Measurements from ENCODE around the gene TMEM240. TPM values are rescaled to one million over a fixed set of nuclear protein-coding genes. Genes with fewer than 3 reads are reported as not detected.

Gene TMEM240
- total RNA-seq, 1 donor from 2014 or later, result 7.0 TPM

Other genes starting within 250 kb of the TMEM240 start
- 60.2 and 64.0 TPM in 2 replicates for gene ACAP3, start 232.7 kb downstream of the TMEM240 start, total RNA-seq
- gene PUSL1, start 232.0 kb downstream of the TMEM240 start, total RNA-seq, result 28.0 and 29.4 TPM in 2 replicates
- 75.9 and 84.8 TPM in 2 replicates for gene INTS11, start 216.0 kb downstream of the TMEM240 start, total RNA-seq
- gene CPTP, start 215.8 kb downstream of the TMEM240 start, total RNA-seq, result 25.6 and 28.5 TPM in 2 replicates
- gene TAS1R3, start 209.3 kb downstream of the TMEM240 start, total RNA-seq, result 0.41 and 0.50 TPM in 2 replicates
- 54.0 and 55.0 TPM in 2 replicates for gene DVL1, start 191.2 kb downstream of the TMEM240 start, total RNA-seq
- 112 and 139 TPM in 2 replicates for gene MXRA8, start 182.1 kb downstream of the TMEM240 start, total RNA-seq
- 135 and 139 TPM in 2 replicates for gene AURKAIP1, start 165.4 kb downstream of the TMEM240 start, total RNA-seq
- 194 and 197 TPM in 2 replicates for gene CCNL2, start 141.3 kb downstream of the TMEM240 start, total RNA-seq
- 87.3 and 88.5 TPM in 2 replicates for gene MRPL20, start 133.3 kb downstream of the TMEM240 start, total RNA-seq
- gene ANKRD65, start 119.3 kb downstream of the TMEM240 start, total RNA-seq, result 0.64 TPM in 1 of 2 replicates, not detected in the other
- 60.4 and 81.2 TPM in 2 replicates for gene VWA1, start 104.9 kb downstream of the TMEM240 start, total RNA-seq
- gene ATAD3C, start 90.9 kb downstream of the TMEM240 start, total RNA-seq, result 1.8 and 2.5 TPM in 2 replicates
- gene ATAD3B, start 68.9 kb downstream of the TMEM240 start, total RNA-seq, result 55.3 and 63.0 TPM in 2 replicates
- 51.1 and 54.9 TPM in 2 replicates for gene ATAD3A, start 28.5 kb downstream of the TMEM240 start, total RNA-seq
- 143 and 145 TPM in 2 replicates for gene SSU72, start 34.2 kb upstream of the TMEM240 start, total RNA-seq
- 7.4 and 8.7 TPM in 2 replicates for gene FNDC10, start 59.5 kb upstream of the TMEM240 start, total RNA-seq
- gene MIB2, start 74.9 kb upstream of the TMEM240 start, total RNA-seq, result 73.6 and 80.1 TPM in 2 replicates
- gene MMP23B, start 91.5 kb upstream of the TMEM240 start, total RNA-seq, result 40.1 and 40.7 TPM in 2 replicates
- 21.1 and 23.4 TPM in 2 replicates for gene CDK11B, start 118.4 kb upstream of the TMEM240 start, total RNA-seq
- 45.1 and 47.7 TPM in 2 replicates for gene SLC35E2B, start 152.2 kb upstream of the TMEM240 start, total RNA-seq
- gene CDK11A, start 183.7 kb upstream of the TMEM240 start, total RNA-seq, result 30.3 and 35.3 TPM in 2 replicates
- gene NADK, start 237.8 kb upstream of the TMEM240 start, total RNA-seq, result 83.7 and 87.6 TPM in 2 replicates

Data from astrocyte (in vitro differentiated cells and primary cell).